HepG2 (cell line): ENCODE data around the gene ATG4D. TPM values are rescaled to one million over a fixed set of nuclear protein-coding genes. Genes with fewer than 3 reads are reported as not detected.

ENCODE experiments used
- ATAC-seq: fragments of 200-7000 bp; cut with Tn5 transposase; 3 replicates; pipeline ENCODE4 v1.9.1; 2020; ENCODE audit warnings: mild to moderate bottlenecking, moderate library complexity
- BruUV-seq: library from RNA; stranded (reverse); fragments of 400-500 nt; replicated peaks from 2 replicates; lab custom pipeline; 2021; lab: Mats Ljungman, UMichigan
- CTCF ChIA-PET: fragments of 300-600 bp; formaldehyde crosslinking; extraction: SDS; loops from one replicate; lab custom pipeline; 2021; ENCODE audit warnings: low total read pairs, inconsistent platforms, low intra/inter-chr PET ratio; lab: Yijun Ruan, JAX
- POLR2A ChIA-PET: fragments of 350-600 bp; sonication (Branson Sonifier 250); formaldehyde crosslinking; loops from one replicate; lab custom pipeline; 2020; ENCODE audit warnings: antibody characterized with exemption, inconsistent platforms; lab: Yijun Ruan, JAX
- DNase-seq: peaks from one replicate; pipeline ENCODE4 v3.0.0-alpha.2; 2015; ENCODE audit warnings: low spot score
- FAIRE-seq: peaks from 3 replicates; lab custom pipeline; 2011; peaks lifted over from hg19 to GRCh38; lab: Jason Lieb, UNC
- H2AFZ ChIP-seq: one replicate; pipeline ENCODE4 v1.6.1; 2011; ENCODE audit warnings: low read length, inconsistent platforms
- H3K27ac ChIP-seq: fragments of 300-600 bp; 3 replicates; pipeline ENCODE4 v1.8.0; 2011; ENCODE audit warnings: mixed run types, mild to moderate bottlenecking, mixed read lengths, low read length, inconsistent platforms; ENCODE audit not compliant: insufficient read depth; ENCODE audit errors: extremely low read length
- H3K27me3 ChIP-seq, 2 experiments: fragments of 200-600 bp in 1 of 2; 2 replicates in 1 of 2; 3 replicates in 1 of 2; pipeline versions ENCODE4 v1.6.0 to v1.8.0; 2011; ENCODE audit warnings: low read length in 2 of 2, mild to moderate bottlenecking in 2 of 2, moderate library complexity in 2 of 2, inconsistent platforms in 1 of 2; ENCODE audit not compliant: insufficient read depth in 2 of 2, control insufficient read depth in 1 of 2
- H3K36me3 ChIP-seq, 2 experiments: fragments of 200-600 bp in 1 of 2; replicated peaks in 1 of 2; 2 replicates in 1 of 2; 3 replicates in 1 of 2; pipeline versions ENCODE4 v1.5.1 to v1.8.0; 2011; ENCODE audit warnings: low read length in 2 of 2, inconsistent platforms in 1 of 2; ENCODE audit not compliant: insufficient read depth in 2 of 2, control insufficient read depth in 1 of 2
- H3K4me1 ChIP-seq: 2 replicates; pipeline ENCODE4 v1.5.1; 2012; ENCODE audit warnings: low read length, inconsistent platforms; ENCODE audit not compliant: insufficient read depth
- H3K4me2 ChIP-seq: 2 replicates; pipeline ENCODE4 v1.6.0; 2011; ENCODE audit warnings: low read depth, low read length, inconsistent platforms
- H3K4me3 ChIP-seq, 3 experiments: fragments of 200-600 bp in 1 of 3; sonication (generic), shearing (Covaris generic) in 1 of 3; replicated peaks in 1 of 3; 2 replicates each; pipeline ENCODE4 v1.5.1; 2011 to 2016; ENCODE audit warnings: low read length in 3 of 3, inconsistent platforms in 2 of 3, low read depth in 2 of 3, mild to moderate bottlenecking in 2 of 3, control low read depth in 1 of 3, mixed read lengths in 1 of 3; ENCODE audit not compliant: insufficient read depth in 1 of 3
- H3K79me2 ChIP-seq: one replicate; pipeline ENCODE4 v1.6.1; 2011; ENCODE audit warnings: low read length, inconsistent platforms; ENCODE audit not compliant: insufficient read depth
- H3K9ac ChIP-seq: 2 replicates; pipeline ENCODE4 v1.6.0; 2011; ENCODE audit warnings: mild to moderate bottlenecking, low read depth, low read length, inconsistent platforms; ENCODE audit not compliant: insufficient read depth
- H3K9me3 ChIP-seq: 2 replicates; pipeline ENCODE4 v1.5.1; 2012; ENCODE audit warnings: mild to moderate bottlenecking, low read length
- H4K20me1 ChIP-seq: 2 replicates; pipeline ENCODE4 v1.6.0; 2011; ENCODE audit warnings: inconsistent platforms, mild to moderate bottlenecking, low read length, moderate library complexity; ENCODE audit not compliant: insufficient read depth
- CCAR2 ChIP-seq: fragments of 200-400 bp; formaldehyde crosslinking; optimal IDR thresholded peaks from 2 replicates; pipeline ENCODE3; 2018; ENCODE audit warnings: low read depth, mild to moderate bottlenecking, low read length, moderate library complexity
- CHD4 ChIP-seq: fragments of 200-600 bp; sonication (generic); IDR thresholded peaks from 2 replicates; pipeline ENCODE4 v1.7.0; 2017; ENCODE audit warnings: mild to moderate bottlenecking, low read length, borderline replicate concordance
- HMGXB4 ChIP-seq, 2 experiments: sonication (generic) in 1 of 2; formaldehyde crosslinking in 1 of 2; IDR thresholded peaks; 2 replicates each; pipeline versions ENCODE4 v1.4.0 to v1.6.1; 2018 to 2020; ENCODE audit warnings: missing genetic modification reagents in 2 of 2, borderline replicate concordance in 1 of 2, low read depth in 1 of 2, mild to moderate bottlenecking in 1 of 2, missing biosample characterization in 1 of 2
- KLF13 ChIP-seq: sonication (generic); formaldehyde crosslinking; IDR thresholded peaks from 2 replicates; pipeline ENCODE4 v1.4.0; 2020; ENCODE audit warnings: mild to moderate bottlenecking, missing genetic modification reagents
- LCORL ChIP-seq, 2 experiments: fragments of 450-650 bp in 1 of 2; sonication (generic) in 1 of 2; formaldehyde crosslinking in 1 of 2; IDR thresholded peaks; 2 replicates each; pipeline versions ENCODE4 v1.5.0 to v1.6.1; 2017 to 2020; ENCODE audit warnings: antibody characterized with exemption in 1 of 2, missing genetic modification reagents in 1 of 2
- NFE2 ChIP-seq: sonication (generic); formaldehyde crosslinking; IDR thresholded peaks from 2 replicates; pipeline ENCODE4 v1.4.0; 2020; ENCODE audit warnings: missing genetic modification reagents
- RFX3 ChIP-seq: IDR thresholded peaks from 2 replicates; pipeline ENCODE4 v1.6.1; 2016; ENCODE audit warnings: missing biosample characterization, missing genetic modification reagents
- SOX5 ChIP-seq: IDR thresholded peaks from 2 replicates; pipeline ENCODE4 v1.6.1; 2016; ENCODE audit warnings: borderline replicate concordance
- ZBTB33 ChIP-seq: sonication (generic); formaldehyde crosslinking; IDR thresholded peaks from 2 replicates; pipeline ENCODE4 v1.4.0; 2020; ENCODE audit warnings: missing genetic modification reagents
- ZNF124 ChIP-seq: sonication (generic); formaldehyde crosslinking; IDR thresholded peaks from 2 replicates; pipeline ENCODE4 v1.4.0; 2020; ENCODE audit warnings: missing genetic modification reagents
- ZNF354B ChIP-seq: sonication (generic); formaldehyde crosslinking; IDR thresholded peaks from 2 replicates; pipeline ENCODE4 v1.8.0; 2022; ENCODE audit warnings: mild to moderate bottlenecking, missing genetic modification reagents
- ZNF841 ChIP-seq: sonication (generic); formaldehyde crosslinking; IDR thresholded peaks from 2 replicates; pipeline ENCODE4 v1.8.1; 2023; ENCODE audit warnings: missing genetic modification reagents, borderline replicate concordance
- WGBS: methylation state at CpG from one replicate; pipeline ENCODE4 v1.1.6; 2017; ENCODE audit warnings: low lambda C conversion rate; 5-methylcytosine and 5-hydroxymethylcytosine counted together
- in situ Hi-C: cut with HindIII; loops from 2 replicates; pipeline ENCODE4 v1.10.0; 2017; ENCODE audit warnings: low pct_unique_long_range_greater_than_20kb; ENCODE audit not compliant: extremely low pct_ligation_motif_present
- intact Hi-C: fragments of 100-400 bp; cut with micrococcal nuclease; formaldehyde crosslinking; loops from one replicate; pipeline ENCODE4 v1.10.0; 2022; ENCODE audit not compliant: unreplicated experiment
- polyA plus RNA-seq, 8 experiments: library from polyadenylated mRNA; depleted of rRNA in 3 of 8; stranded (reverse) in 7 of 8; unstranded in 1 of 8; fragments of >200 nt; fragmentation: Illumina TruSeq in 4 of 8; extraction: Trizol in 4 of 8; gene quantifications; 2 replicates each; pipeline versions ENCODE4 v1.2.1 to v1.2.3, GENCODE V29; 2011 to 2016; ENCODE audit warnings: low read depth in 4 of 8, missing spikeins in 1 of 8, mixed read lengths in 1 of 8; ENCODE audit not compliant: insufficient read depth in 1 of 8
- total RNA-seq, 5 experiments: library from RNA; depleted of rRNA; stranded (reverse); fragments of >200 nt; fragmentation: Illumina TruSeq; extraction: Trizol; gene quantifications; 2 replicates each; pipeline ENCODE4 v1.2.3, GENCODE V29; 2016; ENCODE audit warnings: low read depth in 1 of 5
- TF ChIP-seq, protein P1 (sequence below): sonication (generic); formaldehyde crosslinking; IDR thresholded peaks from 2 replicates; pipeline ENCODE4 v1.4.0; 2020; ENCODE audit warnings: missing genetic modification reagents, borderline replicate concordance
- TF ChIP-seq, protein P2 (sequence below): IDR thresholded peaks from 2 replicates; pipeline ENCODE4 v1.6.1; 2016
- TF ChIP-seq, protein P3 (sequence below): sonication (generic); formaldehyde crosslinking; conservative IDR thresholded peaks from 2 replicates; pipeline ENCODE4 v1.4.0; 2020; ENCODE audit warnings: missing genetic modification reagents

Gene ATG4D
- total and polyA plus RNA-seq, 2 of the 13 experiments (the other 11 are each of a cell fraction or from before 2014, with no cell fraction given) = 17.8 to 19.0 TPM

DNA sequence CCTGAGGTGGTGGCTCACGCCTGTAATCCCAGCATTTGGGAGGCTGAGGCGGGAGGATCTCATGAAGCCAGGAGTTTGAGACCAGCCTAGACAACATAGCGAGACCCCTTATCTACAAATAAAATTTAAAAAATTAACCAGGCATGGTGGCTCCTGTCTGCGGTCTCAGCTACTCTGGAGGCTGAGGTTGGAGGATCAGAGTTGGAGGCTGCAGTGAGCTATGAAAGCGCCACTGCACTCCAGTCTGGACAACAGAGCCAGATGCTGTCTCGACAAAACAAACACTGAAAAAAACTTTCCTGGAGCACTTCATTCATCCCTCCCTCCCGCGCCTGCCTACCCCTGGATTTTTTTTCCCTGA, 665 bp upstream of the ATG4D start:
- H2AFZ ChIP-seq = no peak overlapping the region
- peak overlapping the region; percentile 78 to 98 (median 89); a peak in 3 of 6 replicates for H3K4me3 ChIP-seq
- H3K4me1 ChIP-seq = peaks cover 17% of the 10 kb centered on the region
- POLR2A ChIA-PET = interaction anchor here (1.0 kb wide), 1 partner anchor 10 kb away, joined by 4 read pairs; no protein-coding TSS in a partner anchor
- H3K9ac ChIP-seq = peak overlapping the region; percentile 91; the same call in 1 of the 2 replicates
- intact Hi-C loops (no loop called here), in situ Hi-C loops (no loop called here)
- FAIRE-seq = no peak
- ATAC-seq = no peak
- CTCF ChIA-PET = no interaction called here
- no TSS peak for BruUV-seq
- H4K20me1 ChIP-seq = no peaks in the 10 kb centered on the region
- no peaks in the 10 kb centered on the region for H3K79me2 ChIP-seq
- no peaks in the 10 kb centered on the region for H3K9me3 ChIP-seq
- H3K36me3 ChIP-seq = peaks cover 2 to 7% of the 10 kb centered on the region in 2 experiments; a peak in 3 of 5 replicates
- H3K27me3 ChIP-seq = 0 out of 5 replicates have a peak, but pooled peaks cover 0 to 6% of the 10 kb centered on the region in 2 experiments
- DNase-seq = no peak
- H3K27ac ChIP-seq = peak overlapping the region; percentile 76
- H3K4me2 ChIP-seq = peak overlapping the region; percentile 74
- 44% methylated on average over 8 of the region's 8 CpGs for WGBS
- TF ChIP-seq CHD4 (0 out of 2 replicates have a peak, but pooled peaks have one; percentile 37), KLF13 (no peak), NFE2 (CRISPR knock-in tag) (no peak), ZNF124 (no peak), SOX5 (CRISPR knock-in tag) (no peak), RFX3 (CRISPR knock-in tag) (no peak), ZNF354B (CRISPR knock-in tag) (no peak), HMGXB4 (CRISPR knock-in tag; IDR thresholded peaks at IDR 0.05; ENCODE audit: borderline replicate concordance in 1 of 2, low read depth in 1 of 2) (0 out of 4 replicates have a peak, but pooled peaks of 1 of the 2 experiments have one; percentile 1), ZNF841 (CRISPR knock-in tag) (no peak), LCORL (IDR thresholded peaks at IDR 0.05) (no peak), LCORL (CRISPR knock-in tag; IDR thresholded peaks at IDR 0.05) (no peak), ZBTB33 (CRISPR knock-in tag) (peak; percentile 63; the same call in 1 of the 2 replicates), CCAR2 (no peak)
- TF ChIP-seq, protein P1, sequence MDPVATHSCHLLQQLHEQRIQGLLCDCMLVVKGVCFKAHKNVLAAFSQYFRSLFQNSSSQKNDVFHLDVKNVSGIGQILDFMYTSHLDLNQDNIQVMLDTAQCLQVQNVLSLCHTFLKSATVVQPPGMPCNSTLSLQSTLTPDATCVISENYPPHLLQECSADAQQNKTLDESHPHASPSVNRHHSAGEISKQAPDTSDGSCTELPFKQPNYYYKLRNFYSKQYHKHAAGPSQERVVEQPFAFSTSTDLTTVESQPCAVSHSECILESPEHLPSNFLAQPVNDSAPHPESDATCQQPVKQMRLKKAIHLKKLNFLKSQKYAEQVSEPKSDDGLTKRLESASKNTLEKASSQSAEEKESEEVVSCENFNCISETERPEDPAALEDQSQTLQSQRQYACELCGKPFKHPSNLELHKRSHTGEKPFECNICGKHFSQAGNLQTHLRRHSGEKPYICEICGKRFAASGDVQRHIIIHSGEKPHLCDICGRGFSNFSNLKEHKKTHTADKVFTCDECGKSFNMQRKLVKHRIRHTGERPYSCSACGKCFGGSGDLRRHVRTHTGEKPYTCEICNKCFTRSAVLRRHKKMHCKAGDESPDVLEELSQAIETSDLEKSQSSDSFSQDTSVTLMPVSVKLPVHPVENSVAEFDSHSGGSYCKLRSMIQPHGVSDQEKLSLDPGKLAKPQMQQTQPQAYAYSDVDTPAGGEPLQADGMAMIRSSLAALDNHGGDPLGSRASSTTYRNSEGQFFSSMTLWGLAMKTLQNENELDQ = no peak
- TF ChIP-seq, protein P2, sequence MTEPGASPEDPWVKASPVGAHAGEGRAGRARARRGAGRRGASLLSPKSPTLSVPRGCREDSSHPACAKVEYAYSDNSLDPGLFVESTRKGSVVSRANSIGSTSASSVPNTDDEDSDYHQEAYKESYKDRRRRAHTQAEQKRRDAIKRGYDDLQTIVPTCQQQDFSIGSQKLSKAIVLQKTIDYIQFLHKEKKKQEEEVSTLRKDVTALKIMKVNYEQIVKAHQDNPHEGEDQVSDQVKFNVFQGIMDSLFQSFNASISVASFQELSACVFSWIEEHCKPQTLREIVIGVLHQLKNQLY (CRISPR knock-in tag) = no peak
- TF ChIP-seq, protein P3, sequence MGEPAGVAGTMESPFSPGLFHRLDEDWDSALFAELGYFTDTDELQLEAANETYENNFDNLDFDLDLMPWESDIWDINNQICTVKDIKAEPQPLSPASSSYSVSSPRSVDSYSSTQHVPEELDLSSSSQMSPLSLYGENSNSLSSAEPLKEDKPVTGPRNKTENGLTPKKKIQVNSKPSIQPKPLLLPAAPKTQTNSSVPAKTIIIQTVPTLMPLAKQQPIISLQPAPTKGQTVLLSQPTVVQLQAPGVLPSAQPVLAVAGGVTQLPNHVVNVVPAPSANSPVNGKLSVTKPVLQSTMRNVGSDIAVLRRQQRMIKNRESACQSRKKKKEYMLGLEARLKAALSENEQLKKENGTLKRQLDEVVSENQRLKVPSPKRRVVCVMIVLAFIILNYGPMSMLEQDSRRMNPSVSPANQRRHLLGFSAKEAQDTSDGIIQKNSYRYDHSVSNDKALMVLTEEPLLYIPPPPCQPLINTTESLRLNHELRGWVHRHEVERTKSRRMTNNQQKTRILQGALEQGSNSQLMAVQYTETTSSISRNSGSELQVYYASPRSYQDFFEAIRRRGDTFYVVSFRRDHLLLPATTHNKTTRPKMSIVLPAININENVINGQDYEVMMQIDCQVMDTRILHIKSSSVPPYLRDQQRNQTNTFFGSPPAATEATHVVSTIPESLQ (CRISPR knock-in tag) = no peak
